Measurements from ENCODE around the gene BPHL.
"Not testable (repeated sequence)": the region's sequence is repeated elsewhere in the genome, so short reads cannot be mapped to it uniquely, and the experiment has no call there.

Gene BPHL

DNA sequence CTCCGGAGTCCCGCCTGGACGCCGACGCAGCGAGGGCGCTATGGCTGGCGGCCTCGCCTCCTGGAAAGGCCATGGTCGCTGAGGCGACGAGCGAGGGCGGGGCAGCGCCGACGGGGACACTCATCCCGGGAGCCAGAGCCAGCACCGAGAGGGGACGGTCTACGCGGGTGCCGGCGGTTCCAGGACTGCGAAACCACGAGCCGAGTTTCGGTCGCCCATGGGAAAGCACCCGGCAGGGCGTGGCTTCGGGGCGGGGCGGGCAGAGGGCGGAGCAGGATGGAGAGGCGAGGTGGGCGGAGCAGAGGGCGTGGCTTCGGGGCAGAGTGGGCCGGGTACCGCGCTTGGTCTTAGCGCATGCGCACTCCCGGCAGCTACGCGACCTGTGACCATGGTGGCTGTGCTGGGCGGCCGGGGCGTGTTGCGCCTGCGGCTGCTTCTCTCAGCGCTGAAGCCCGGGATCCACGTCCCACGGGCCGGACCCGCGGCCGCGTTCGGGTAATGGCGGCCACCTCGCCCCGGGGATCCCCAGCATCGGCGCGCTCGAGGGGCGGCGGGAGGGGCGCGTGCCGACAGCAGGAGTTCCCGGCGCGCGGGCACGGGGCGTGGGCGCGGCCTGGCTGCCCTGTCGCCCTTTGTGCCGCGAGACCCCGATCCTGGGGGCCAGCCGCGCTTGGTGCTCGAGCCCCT is at the start of gene BPHL:
Gene BPHL (plus strand): TSS at position 359 of the 687 bp plus-strand sequence. CDS start 30 bp downstream, at position 389.
- DNase-seq: peak; percentile 100

- no peak for DNase-seq
Observed at GRCh38 chr6:3071568-3071967, 46.9 kb upstream of the BPHL start.

DNA sequence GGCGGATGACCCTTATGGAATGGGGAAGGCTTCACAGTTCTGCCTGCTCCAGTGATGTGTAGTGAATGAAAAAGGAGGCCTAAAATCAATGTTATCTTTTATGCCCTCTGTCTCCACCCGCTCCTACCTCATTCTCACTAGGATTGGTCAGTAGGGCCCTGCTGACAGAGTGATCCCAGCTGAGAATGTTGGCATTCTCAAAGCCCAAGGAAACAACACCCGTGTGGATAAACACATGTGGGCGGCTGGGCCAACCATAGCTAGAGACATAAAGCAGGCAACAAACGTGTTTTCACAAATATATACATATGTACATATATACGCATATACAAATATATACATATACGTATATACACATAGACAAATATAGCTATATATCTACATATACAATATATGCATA is 45.7 kb upstream of the BPHL start:
- no peak for DNase-seq

DNA sequence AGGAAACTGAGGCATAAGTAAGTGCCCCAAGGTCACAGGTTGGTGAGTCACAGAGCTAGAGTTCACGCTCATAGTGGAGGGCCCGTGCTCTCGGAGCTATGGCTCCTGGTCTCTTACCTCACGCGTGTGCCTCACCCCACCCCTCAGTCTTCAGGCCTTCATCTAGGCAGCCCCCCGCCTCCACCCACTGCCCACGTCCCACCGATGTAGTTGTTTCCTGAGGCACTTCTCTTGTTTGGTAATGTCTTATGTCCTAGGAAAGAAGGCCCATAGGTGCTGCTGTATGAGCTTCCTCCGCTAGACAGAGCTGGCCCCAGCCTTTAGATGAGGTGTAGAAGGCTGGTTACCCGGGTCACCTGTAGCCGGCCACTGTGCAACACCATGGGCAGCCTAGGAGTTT is 45.1 kb upstream of the BPHL start:
- no peak for DNase-seq

DNA sequence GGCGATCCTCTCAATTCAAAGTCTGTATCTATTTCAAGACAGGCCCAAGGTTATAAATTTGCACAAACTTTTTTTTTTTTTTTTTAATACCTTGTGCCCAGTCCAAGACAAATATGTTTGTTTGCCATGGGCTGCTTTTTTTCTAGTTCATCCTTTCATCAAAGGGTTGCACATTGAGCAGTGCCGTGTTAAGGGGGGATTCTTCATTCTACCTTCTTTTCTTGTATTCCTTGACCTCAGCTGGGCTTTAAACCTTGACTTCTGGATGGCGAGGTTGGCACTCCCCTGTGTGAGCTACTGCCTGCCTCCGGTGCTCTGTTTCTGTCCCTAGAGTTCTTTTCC is 42.8 kb upstream of the BPHL start:
- DNase-seq: no peak

GRCh38 chr6:3076320-3076719 is 42.2 kb upstream of the BPHL start:
- no peak for DNase-seq

DNA sequence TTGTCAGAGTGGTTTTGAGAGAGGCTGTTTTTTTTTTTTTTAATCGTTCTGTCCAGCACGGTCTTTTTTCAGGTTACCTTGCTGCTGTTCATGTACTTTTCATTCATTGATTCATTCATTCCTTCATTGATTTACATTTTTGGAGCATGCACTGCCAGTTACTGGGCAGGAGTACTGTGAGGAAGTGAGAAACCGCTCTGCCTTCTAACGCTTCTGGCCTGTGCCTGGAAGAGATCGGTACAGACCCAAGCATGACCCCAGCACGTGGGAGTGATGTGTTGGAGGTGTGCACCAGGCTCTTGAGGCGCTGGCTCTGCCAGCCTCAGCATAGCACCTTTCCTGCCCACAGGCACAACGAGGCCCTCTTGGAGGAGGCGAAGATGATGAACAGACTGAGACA is 41.1 kb upstream of the BPHL start:
- DNase-seq: no peak

- not testable (repeated sequence) for DNase-seq
Observed at GRCh38 chr6:3078952-3079351, 39.6 kb upstream of the BPHL start.

DNA sequence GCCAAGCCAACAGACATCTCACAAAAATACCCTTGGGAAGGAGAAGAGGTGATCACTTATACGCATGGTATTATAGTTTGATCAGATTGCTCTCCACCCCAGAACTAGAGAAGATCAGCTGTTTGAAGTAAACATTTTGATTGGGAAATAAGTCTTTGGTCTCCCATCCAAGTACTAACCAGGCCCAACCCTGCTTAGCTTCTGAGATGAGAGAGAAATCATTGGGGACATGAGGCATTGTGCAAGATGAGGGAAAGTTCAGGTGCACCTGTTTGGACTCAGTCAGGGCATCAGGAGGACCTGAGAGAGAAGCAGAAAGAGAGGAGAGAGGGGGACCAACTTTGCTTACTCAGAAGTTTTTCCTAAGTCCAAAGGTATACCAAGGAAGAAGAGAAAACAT is 38.8 kb upstream of the BPHL start:
- no peak for DNase-seq

- DNase-seq: no peak
Observed at GRCh38 chr6:3081960-3082359, 36.6 kb upstream of the BPHL start.

DNA sequence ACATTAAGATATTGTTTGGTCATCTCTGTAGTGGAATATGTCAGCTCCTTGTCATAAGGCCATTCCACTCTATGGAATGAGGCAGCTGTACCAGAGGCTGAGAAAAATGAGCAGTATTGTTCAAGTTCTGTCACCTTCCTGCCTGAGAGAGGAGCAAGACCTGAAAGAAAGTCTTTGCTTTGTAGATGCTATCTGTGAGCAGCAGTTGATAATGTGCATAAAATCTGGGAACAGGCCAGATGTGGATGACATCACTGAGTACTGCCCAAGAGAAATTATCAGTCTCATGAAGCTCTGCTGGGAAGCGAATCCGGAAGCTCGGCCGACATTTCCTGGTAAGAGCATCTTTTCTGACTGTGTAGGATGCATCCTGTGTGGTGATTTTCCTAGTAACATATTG is 33.4 kb upstream of the BPHL start:
- no peak for DNase-seq

GRCh38 chr6:3086282-3086946 is 32.1 kb upstream of the BPHL start:
- DNase-seq: no peak

DNA sequence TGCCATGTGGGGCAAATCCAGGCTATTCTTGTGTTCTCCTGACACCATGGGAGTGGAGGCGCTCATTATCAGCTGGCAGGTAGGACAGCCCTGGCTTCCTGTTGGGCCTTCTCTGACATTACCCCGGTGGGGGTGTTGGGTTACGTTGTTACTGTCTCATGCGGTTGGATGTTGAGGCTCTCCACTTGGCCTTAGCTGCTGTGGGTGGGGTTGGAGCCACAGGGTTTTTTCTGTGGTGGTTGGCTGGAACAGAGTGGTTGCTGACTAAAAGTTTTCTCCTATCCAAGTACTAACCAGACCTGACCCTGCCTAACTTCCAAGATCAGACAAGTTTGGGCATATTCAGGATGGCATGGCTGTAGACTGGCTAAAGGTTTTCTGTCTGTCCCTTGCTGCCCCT is 30.1 kb upstream of the BPHL start:
- no peak for DNase-seq

DNA sequence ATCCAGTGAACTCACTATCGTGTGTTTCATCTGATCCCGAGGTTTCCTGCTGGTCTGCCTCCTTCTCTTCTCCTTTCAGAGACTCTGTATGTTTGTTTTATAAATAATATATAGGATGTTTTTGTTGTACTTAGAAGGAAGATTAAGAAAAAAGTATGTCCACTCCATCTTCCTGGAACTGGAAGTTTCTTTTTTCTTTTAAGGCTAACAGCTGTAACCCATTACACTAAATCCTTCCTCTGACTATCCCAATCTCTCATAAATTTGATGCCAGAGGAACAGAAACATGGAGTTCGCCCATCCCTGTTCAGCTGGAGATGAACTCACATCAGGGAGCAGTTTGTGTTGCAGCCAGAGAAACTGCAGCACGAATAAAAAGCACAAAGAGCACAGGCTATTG is 29.5 kb upstream of the BPHL start:
- DNase-seq: no peak

GRCh38 chr6:3090013-3090412 is 28.5 kb upstream of the BPHL start:
- no peak for DNase-seq

DNA sequence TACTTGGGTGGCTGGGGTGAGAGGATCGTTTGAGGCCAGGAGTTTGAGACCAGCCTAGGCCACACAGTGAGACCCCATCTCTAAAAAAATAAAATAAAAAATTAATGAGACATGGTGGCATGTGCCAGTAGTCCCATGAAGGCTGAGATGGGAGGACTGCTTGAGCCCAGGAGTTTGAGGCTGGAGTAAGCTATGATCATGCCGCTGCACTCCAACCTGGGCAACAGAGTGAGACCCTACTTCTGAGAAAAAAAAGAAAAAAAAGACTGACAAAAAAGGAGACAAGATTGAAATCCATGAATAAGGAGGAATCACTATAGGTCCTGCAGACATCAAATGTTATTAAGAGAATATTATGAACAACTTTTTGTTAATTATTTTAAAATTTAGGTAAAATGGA is 23.7 kb upstream of the BPHL start:
- no peak for DNase-seq

DNA sequence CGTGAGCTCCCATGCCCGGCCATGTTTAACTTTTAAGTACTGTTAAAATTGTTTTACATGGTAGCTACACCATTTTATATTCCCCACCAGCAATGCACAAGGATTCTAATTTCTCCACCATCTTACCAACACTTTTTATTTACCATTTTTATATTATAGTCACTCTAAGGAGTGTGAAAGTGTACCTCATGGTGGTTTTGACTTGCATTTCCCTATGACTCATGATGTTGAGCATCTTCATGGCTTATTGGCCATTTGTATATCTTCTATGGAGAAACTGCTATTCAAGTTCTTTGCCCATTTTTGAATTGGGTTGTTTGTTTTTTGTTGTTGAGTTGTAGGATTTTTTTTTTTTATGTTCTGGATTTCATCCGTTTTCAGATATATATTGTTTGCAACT is 15.6 kb upstream of the BPHL start:
- DNase-seq: no peak

- no peak for DNase-seq
Observed at GRCh38 chr6:3108746-3109414, 9.6 kb upstream of the BPHL start.

GRCh38 chr6:3109761-3110160 is 8.8 kb upstream of the BPHL start:
- DNase-seq: no peak

DNA sequence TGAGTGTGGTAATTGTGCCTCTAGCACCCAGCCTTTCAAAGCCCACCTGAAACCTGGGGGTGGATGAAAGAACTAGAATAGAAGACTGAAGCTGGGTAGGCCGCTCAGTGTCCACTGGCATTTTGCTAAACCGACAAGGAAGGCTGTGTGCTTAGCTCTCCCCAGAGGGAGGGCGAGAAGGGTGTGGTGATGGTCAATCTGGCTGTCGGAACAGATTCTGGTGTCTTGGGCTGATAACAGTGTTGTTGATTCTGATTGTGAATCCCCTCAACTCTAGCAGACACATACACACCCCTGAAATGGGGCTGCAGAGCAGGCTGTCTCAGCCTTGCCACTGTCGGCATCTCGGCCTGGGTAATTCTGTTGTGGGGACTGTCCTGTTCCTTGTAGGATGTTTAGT is 4.1 kb upstream of the BPHL start:
- DNase-seq: no peak

GRCh38 chr6:3117912-3118352 is 579 bp upstream of the BPHL start:
- DNase-seq: no peak

- DNase-seq: no peak
Observed at GRCh38 chr6:3119040-3119723, 671 bp downstream of the BPHL start.

DNA sequence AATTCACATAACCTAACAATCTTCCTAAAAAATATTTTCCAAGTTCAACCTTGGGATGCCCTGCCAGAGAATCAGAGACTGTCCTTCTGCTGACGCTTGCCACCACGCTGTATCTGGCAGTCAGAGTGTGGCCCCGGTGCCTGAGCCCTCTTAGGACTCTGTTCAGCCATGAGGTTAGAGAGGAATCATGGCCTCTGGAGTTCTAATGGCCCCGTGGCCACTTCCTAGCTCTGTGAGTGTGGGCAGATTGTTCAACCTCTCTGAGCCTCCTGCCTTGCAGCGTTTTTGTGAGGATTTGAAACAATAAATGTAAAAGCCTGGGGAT is 2.2 kb downstream of the BPHL start:
- no peak for DNase-seq

- DNase-seq: no peak
Observed at GRCh38 chr6:3122823-3123182, 4.3 kb downstream of the BPHL start.

Measured in activated effector memory CD4-positive, alpha-beta T cell treated with anti-CD3 and anti-CD28 coated beads, Interleukin-2, amount 50 U/mL, for 16 hours (primary cell).